Keratinocyte (primary cell): ENCODE results near the gene OTOP2. TPM values are rescaled to one million over a fixed set of nuclear protein-coding genes. Genes with fewer than 3 reads are reported as not detected.

Experiments used
- DNase-seq: peaks from one replicate; pipeline ENCODE4 v3.0.0-alpha.2; 2011; ENCODE audit warnings: low read depth, missing footprints, low spot score
- FAIRE-seq: peaks from 2 replicates; lab custom pipeline; 2011; peaks lifted over from hg19 to GRCh38; lab: Jason Lieb, UNC
- H2AFZ ChIP-seq: 2 replicates; pipeline ENCODE4 v1.6.0; 2012; ENCODE audit warnings: low read length, control low read depth, inconsistent platforms; ENCODE audit not compliant: control insufficient read depth
- H3K27ac ChIP-seq: 2 replicates; pipeline ENCODE4 v1.5.1; 2011; ENCODE audit warnings: low read length; ENCODE audit not compliant: control insufficient read depth, insufficient read depth
- H3K27me3 ChIP-seq: 3 replicates; pipeline ENCODE4 v1.6.0; 2011; ENCODE audit warnings: low read length; ENCODE audit not compliant: control insufficient read depth, insufficient read depth; ENCODE audit errors: extremely low read depth
- H3K36me3 ChIP-seq, 2 experiments: 2 replicates in 1 of 2; 3 replicates in 1 of 2; pipeline ENCODE4 v1.5.1; 2011; ENCODE audit warnings: low read length in 2 of 2, mild to moderate bottlenecking in 1 of 2; ENCODE audit not compliant: control insufficient read depth in 2 of 2, insufficient read depth in 2 of 2; ENCODE audit errors: extremely low read depth in 1 of 2
- H3K4me1 ChIP-seq: 3 replicates; pipeline ENCODE4 v1.5.1; 2011; ENCODE audit warnings: low read length; ENCODE audit not compliant: control insufficient read depth, insufficient read depth; ENCODE audit errors: extremely low read depth
- H3K4me2 ChIP-seq: 3 replicates; pipeline ENCODE4 v1.6.0; 2011; ENCODE audit warnings: low read depth, low read length; ENCODE audit not compliant: control insufficient read depth, insufficient read depth; ENCODE audit errors: extremely low read depth
- H3K4me3 ChIP-seq, 3 experiments: fragments of 200-600 bp in 1 of 3; sonication (generic) in 1 of 3; 2 replicates in 2 of 3; 3 replicates in 1 of 3; pipeline ENCODE4 v1.5.1; 2011 to 2016; ENCODE audit warnings: low read length in 3 of 3, mild to moderate bottlenecking in 3 of 3, control low read depth in 2 of 3, inconsistent platforms in 1 of 3, low read depth in 1 of 3, mixed read lengths in 1 of 3, mixed run types in 1 of 3, moderate library complexity in 1 of 3; ENCODE audit not compliant: control insufficient read depth in 2 of 3, insufficient read depth in 2 of 3; ENCODE audit errors: extremely low read depth in 1 of 3
- H3K79me2 ChIP-seq: 2 replicates; pipeline ENCODE4 v1.6.0; 2012; ENCODE audit warnings: low read length; ENCODE audit not compliant: control insufficient read depth, insufficient read depth
- H3K9ac ChIP-seq: 3 replicates; pipeline ENCODE4 v1.6.0; 2011; ENCODE audit warnings: low read length; ENCODE audit not compliant: control insufficient read depth, insufficient read depth; ENCODE audit errors: extremely low read depth
- H3K9me1 ChIP-seq: 3 replicates; pipeline ENCODE4 v1.6.0; 2011; ENCODE audit warnings: low read length; ENCODE audit not compliant: control insufficient read depth, insufficient read depth; ENCODE audit errors: extremely low read depth
- H3K9me3 ChIP-seq: 2 replicates; pipeline ENCODE4 v1.5.1; 2012; ENCODE audit warnings: low read depth, low read length; ENCODE audit not compliant: control insufficient read depth
- H4K20me1 ChIP-seq: 3 replicates; pipeline ENCODE4 v1.6.0; 2011; ENCODE audit warnings: low read length; ENCODE audit not compliant: control insufficient read depth, insufficient read depth; ENCODE audit errors: extremely low read depth
- CTCF ChIP-seq, 3 experiments: IDR thresholded peaks in 1 of 3; conservative IDR thresholded peaks in 1 of 3; optimal IDR thresholded peaks in 1 of 3; 2 replicates in 2 of 3; 3 replicates in 1 of 3; pipeline versions ENCODE3 to v1.5.1; 2011; ENCODE audit warnings: low read length in 3 of 3, mild to moderate bottlenecking in 3 of 3, moderate library complexity in 2 of 3, control low read depth in 1 of 3, inconsistent platforms in 1 of 3; ENCODE audit not compliant: insufficient read depth in 2 of 3; ENCODE audit errors: extremely low read depth in 1 of 3
- EZH2 ChIP-seq: IDR thresholded peaks from one replicate; pipeline ENCODE4 v1.6.1; 2012; ENCODE audit warnings: inconsistent platforms, mild to moderate bottlenecking, low read length, moderate library complexity
- dilution Hi-C: fragments of 300-500 bp; cut with MboI; formaldehyde crosslinking; loops from one replicate; pipeline ENCODE4 v1.7.0; 2020; ENCODE audit warnings: low sequenced_read_pairs; ENCODE audit not compliant: extremely low pct_ligation_motif_present
- polyA plus RNA-seq, 5 experiments: library from polyadenylated mRNA; depleted of rRNA in 3 of 5; stranded (reverse) in 3 of 5; stranded (forward) in 1 of 5; unstranded in 1 of 5; fragments of >200 nt; gene quantifications; 1 replicate in 1 of 5; 2 replicates in 3 of 5; 3 replicates in 1 of 5; pipeline versions ENCODE4 v1.2.1 to v1.2.3, GENCODE V29; 2011 to 2012; ENCODE audit warnings: missing spikeins in 2 of 5, low read depth in 1 of 5, low replicate concordance in 1 of 5

The OTOP2 gene
- polyA plus RNA-seq, 1 donor (not counting 4 experiments of a cell fraction or from before 2014, with no cell fraction given) = not detected

GRCh38 chr17:74922694-74923537 is 1.2 kb upstream of the OTOP2 start, which contains the start of gene USH1G:
TSS of gene USH1G (minus strand) at chr17:74923255. CDS start at chr17:74923073, 182 bp downstream.
- Histone ChIP-seq H3K4me1 (peaks cover 19% of the 10 kb centered on the region), H3K79me2 (no peaks in the 10 kb centered on the region), H2AFZ (no peak within 1 kb of the TSS), H3K9me1 (no peaks in the 10 kb centered on the region), H3K4me2 (peak within 1 kb of the TSS; percentile 66), H3K9ac (no peak within 1 kb of the TSS), H4K20me1 (no peaks in the 10 kb centered on the region), H3K4me3 (peak within 1 kb of the TSS; percentile 34 to 54 (median 37)), H3K9me3 (no peaks in the 10 kb centered on the region), H3K27me3 (peaks cover 48% of the 10 kb centered on the region), H3K36me3 (no peaks in the 10 kb centered on the region), H3K27ac (no peak within 1 kb of the TSS)
- no peak for FAIRE-seq
- dilution Hi-C loops = no loop called here
- DNase-seq = no peak
- TF ChIP-seq EZH2 (peak; percentile 64), CTCF (optimal IDR thresholded peaks at IDR 0.05 in 1 of 3, IDR thresholded peaks at IDR 0.05 in 1 of 3, conservative IDR thresholded peaks at IDR 0.05 in 1 of 3; ENCODE audit: extremely low read depth in 1 of 3, insufficient read depth in 2 of 3, low read length in 3 of 3) (no peak)

GRCh38 chr17:74923538-74924249 is 379 bp upstream of the OTOP2 start:
- dilution Hi-C loops = no loop called here
- TF ChIP-seq CTCF (optimal IDR thresholded peaks at IDR 0.05 in 1 of 3, IDR thresholded peaks at IDR 0.05 in 1 of 3, conservative IDR thresholded peaks at IDR 0.05 in 1 of 3; ENCODE audit: extremely low read depth in 1 of 3, insufficient read depth in 2 of 3, low read length in 3 of 3) (peak in 2 of 3 experiments; percentile 93), EZH2 (no peak)
- H3K27ac ChIP-seq = no peak overlapping the region
- no peaks in the 10 kb centered on the region for H3K36me3 ChIP-seq
- H3K79me2 ChIP-seq = no peaks in the 10 kb centered on the region
- no peak overlapping the region for H3K9ac ChIP-seq
- H3K4me2 ChIP-seq = peak overlapping the region; percentile 66
- no peaks in the 10 kb centered on the region for H3K9me1 ChIP-seq
- H3K4me1 ChIP-seq = peaks cover 19% of the 10 kb centered on the region
- H3K4me3 ChIP-seq = peak overlapping the region; percentile 34 to 54 (median 37)
- no peak for FAIRE-seq
- no peaks in the 10 kb centered on the region for H4K20me1 ChIP-seq
- H2AFZ ChIP-seq = no peak overlapping the region
- H3K27me3 ChIP-seq = peaks cover 51% of the 10 kb centered on the region
- H3K9me3 ChIP-seq = no peaks in the 10 kb centered on the region
- DNase-seq = no peak
